HK-2 (cell line): ENCODE results near the gene AP2B1.
"Not testable (repeated sequence)": the region's sequence is repeated elsewhere in the genome, so short reads cannot be mapped to it uniquely, and the experiment has no call there.

Source experiments
- DNase-seq: peaks from one replicate; pipeline ENCODE4 v3.0.0-alpha.2; 2018; ENCODE audit not compliant: unreplicated experiment

AP2B1 gene

GRCh38 chr17:35575759-35576158 lies 11.4 kb upstream of the AP2B1 start:
- no peak for DNase-seq

DNA sequence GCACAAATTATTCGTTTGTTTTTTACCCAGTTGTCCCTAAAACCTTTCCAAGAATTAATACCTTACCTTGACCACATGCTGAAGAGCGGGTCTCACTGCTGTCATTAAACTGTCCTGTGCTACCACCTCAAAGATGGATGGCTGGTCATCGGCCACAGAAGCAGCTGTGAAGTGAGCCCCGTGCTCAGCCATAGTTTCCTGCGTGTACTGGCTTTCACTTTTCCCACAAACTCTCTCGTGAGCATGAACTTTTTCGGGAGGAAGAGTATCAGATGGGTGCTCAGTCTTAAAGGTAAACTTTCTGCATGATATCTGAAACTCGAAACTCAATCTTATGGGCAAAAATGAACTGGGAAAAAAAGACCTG lies 9.3 kb upstream of the AP2B1 start:
- no peak for DNase-seq

- peak; percentile 81 for DNase-seq
These were observed 8.8 kb upstream of the AP2B1 start, which contains the start of gene PEX12 for GRCh38 chr17:35578197-35578928. TSS of gene PEX12 (minus strand) at chr17:35578571. CDS start at chr17:35578021, 550 bp downstream.

DNA sequence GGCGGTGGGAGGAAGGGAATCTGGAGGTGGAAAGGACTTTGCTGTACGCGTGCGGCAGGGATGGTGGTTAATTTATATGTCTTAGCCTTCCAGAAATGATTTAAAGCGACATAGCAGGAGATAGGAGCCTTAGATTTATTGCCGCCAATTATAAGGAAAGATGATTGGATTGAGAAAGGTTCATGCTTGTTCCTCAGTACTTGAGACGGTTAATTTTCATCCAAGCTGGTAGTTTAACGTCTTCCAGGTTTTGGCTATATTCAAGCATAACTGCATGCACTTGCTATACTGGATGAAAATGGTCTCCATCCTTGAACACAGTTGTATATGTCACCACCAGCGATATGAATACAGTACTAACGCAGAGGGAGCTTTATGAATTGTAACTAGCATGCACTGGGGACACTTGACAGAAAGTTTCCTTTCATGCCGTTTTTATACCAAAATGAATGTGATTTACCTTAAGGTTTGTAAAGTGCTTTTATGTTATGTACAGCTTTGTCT lies 8.1 kb upstream of the AP2B1 start:
- no peak for DNase-seq

GRCh38 chr17:35584061-35584460 lies 3.1 kb upstream of the AP2B1 start:
- no peak for DNase-seq

DNA sequence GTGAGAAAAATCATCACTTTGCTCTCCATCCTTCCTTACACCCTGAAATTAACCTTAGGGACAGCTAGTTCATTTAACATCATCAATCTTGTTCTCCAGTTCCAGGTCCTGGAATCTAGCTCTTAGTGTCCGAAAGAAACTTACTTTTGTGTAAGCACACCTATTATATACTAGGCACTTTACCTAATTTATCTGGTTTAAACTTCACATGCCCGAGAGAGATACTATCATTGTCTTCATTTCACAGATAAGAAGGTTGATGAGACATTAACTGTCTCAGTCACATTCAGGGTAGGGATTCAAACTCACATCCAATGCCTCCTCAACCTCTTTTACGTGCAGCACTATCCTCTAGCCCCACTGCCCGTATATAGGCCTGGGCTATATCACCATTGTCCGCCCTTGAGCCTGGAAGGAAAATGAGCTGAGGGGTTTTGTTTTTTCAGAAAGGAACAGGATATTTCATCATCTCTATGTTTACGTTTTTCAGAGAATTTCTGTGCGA lies 501 bp upstream of the AP2B1 start:
- DNase-seq, result no peak

DNA sequence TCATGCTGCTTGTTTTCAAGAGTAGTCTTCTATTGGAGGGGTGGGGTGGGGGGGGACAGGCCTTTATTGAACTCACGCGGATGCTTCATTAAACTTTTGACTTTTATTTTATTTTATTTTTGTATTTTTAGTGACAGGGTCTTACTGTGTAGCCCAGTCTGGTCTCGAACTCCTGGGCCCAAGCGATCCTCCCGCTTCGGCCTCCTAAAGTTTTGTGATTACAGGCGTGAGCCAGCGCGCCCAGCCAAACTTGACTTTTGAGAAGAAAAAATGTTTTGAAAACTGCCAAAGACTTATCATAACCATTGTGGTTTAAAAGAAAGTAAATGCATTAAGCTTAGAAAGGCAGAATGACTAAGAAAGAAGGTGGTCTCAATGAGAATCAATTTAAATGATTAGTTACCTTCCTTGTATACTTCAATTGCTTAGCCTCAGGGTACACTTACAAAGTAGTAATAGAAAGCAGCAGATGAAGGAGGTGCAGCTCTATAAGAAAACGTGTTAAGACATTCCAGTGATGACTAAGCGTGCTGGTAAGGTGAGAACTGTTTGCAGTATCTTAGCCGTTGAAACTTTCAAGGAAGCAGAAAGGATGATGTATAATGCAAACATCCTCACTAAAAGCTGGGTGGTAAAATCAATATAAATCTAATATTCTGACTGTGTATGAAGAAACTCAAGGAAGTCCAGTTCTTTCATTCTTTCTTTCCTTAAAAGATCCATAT lies 1.2 kb downstream of the AP2B1 start:
- DNase-seq, result no peak

DNA sequence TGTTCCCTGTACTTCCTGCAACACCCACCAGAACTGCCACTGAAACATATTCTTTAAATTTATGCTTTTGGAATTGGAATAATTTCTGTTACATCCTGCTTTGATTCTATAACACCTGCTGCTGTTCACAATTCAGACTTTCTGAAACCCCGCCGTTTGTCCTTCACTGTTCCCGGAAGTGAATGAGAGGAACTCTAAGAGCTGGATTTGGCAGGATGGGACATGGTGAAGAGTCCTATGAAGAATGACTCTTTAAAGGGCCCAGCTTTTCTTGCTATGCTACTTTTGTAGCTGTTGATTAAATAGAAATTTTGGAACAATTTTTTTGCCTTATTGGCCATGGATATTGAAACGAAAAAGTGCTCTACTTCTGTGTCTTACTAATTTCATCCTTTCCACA lies 8.9 kb downstream of the AP2B1 start:
- no peak for DNase-seq

GRCh38 chr17:35596530-35597233 lies 9.6 kb downstream of the AP2B1 start:
- DNase-seq, result no peak

- DNase-seq, result no peak
These were observed 10.5 kb downstream of the AP2B1 start for GRCh38 chr17:35597604-35598003.

DNA sequence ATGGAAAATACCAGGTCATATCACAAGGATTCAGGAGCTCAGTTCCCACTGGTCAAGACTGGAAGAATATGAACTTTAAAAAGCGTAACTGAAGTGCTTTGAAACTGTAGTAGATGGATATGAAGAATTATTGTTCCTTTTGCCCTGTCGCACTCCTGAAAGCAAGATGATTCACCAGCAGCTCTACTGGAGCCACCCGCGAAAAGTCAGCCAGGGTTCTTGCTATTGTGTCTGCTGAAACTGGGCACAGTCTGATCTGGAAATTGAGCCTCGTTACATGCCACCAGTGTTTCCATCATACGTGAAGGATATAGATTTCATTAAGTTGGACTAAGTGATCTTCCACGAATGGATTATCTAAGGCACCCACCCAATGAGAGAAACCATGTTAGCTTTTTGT lies 16.6 kb downstream of the AP2B1 start:
- DNase-seq, result no peak

GRCh38 chr17:35605678-35606077 lies 18.6 kb downstream of the AP2B1 start:
- no peak for DNase-seq

GRCh38 chr17:35607239-35607847 lies 20.2 kb downstream of the AP2B1 start:
- DNase-seq, result no peak

GRCh38 chr17:35609831-35610230 lies 22.7 kb downstream of the AP2B1 start:
- DNase-seq, result no peak

DNA sequence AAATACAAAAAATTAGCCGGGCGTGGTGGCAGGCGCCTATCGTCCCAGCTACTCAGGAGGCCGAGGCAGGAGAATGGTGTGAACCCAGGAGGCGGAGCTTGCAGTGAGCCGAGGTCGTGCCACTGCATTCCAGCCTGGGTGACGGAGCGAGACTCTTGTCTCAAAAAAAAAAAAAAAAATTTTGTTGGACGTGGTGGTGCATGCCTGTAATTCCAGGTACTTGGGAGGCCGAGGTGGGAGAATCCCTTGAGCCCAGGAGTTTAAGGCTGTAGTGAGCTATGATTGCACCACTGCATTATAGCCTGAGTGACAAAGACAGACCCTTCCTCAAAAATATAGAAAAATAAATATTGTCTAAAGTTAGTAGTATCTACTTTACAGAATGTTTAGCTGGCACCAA lies 23.6 kb downstream of the AP2B1 start:
- DNase-seq, result not testable (repeated sequence)

GRCh38 chr17:35612924-35613521 lies 25.9 kb downstream of the AP2B1 start:
- DNase-seq, result no peak

DNA sequence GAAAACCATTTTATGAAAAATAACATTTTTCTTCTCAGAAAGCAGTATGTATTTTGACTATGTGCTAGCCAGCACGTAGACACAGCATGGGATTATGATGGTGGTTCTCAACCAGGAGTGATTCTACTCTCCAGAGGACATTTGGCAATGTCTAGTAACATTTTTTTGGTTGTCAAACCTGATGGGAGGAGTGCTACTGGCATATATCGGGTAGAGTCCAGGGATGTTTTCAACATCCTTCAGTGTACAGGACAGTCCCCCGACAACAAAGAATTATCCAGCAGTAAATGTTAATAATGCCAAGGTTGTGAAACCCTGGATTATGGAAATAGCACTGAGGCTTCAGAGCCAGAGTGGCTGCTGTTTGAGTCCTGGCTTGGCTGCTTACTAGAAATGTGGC lies 27.7 kb downstream of the AP2B1 start:
- DNase-seq, result no peak

DNA sequence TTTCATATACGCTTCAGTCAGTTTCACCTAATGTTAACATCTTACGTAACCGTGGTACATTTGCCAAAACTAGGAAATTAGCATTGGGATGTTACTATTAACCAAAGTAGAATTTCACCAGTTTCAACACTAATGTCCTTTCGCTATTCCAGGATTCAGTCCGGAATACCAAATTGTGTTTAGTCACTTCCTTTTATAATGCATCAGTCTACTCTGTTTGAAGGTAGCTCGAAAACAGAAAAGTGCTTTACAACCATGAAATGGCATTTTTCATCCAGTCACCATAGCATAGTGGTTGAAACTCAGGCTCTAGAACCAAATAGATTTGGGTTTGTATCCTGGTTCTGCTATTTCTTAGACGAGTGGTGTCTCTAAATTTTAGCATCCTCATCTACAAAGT lies 29.4 kb downstream of the AP2B1 start:
- no peak for DNase-seq

GRCh38 chr17:35617505-35617904 lies 30.4 kb downstream of the AP2B1 start:
- no peak for DNase-seq

DNA sequence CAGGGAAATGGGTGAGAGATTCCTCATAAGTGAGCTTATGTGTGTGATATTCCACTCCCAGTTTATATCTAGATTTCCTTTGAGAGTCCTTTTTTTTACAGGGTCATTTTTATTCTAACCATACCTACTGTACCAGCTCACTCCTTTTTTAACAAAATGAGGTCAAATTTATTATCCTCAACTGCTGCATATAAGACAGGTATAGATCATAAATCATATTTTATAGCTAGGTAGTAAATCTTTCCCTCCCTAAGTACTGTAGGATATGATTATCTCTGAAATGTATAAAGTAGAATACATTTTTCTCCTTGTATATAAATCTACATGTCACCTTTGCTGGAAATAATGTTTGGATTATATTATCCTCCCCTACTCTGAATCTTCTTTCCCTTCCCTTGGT lies 31.5 kb downstream of the AP2B1 start:
- no peak for DNase-seq

GRCh38 chr17:35621768-35622167 lies 34.6 kb downstream of the AP2B1 start:
- no peak for DNase-seq

- DNase-seq, result no peak
These were observed 40.3 kb downstream of the AP2B1 start for GRCh38 chr17:35627417-35627816.
